Heart right ventricle (tissue), 16 donors: Measurements from ENCODE around the gene PSG3. TPM values are rescaled to one million over a fixed set of nuclear protein-coding genes. Genes with fewer than 3 reads are reported as not detected.
"Not testable (repeated sequence)": the region's sequence is repeated elsewhere in the genome, so short reads cannot be mapped to it uniquely, and the experiment has no call there.

ENCODE experiments used
- ATAC-seq, 8 donors: fragments of 200-7000 bp; cut with Tn5 transposase; one replicate each; pipeline ENCODE4 v1.9.1; 2020; ENCODE audit warnings: mild to moderate bottlenecking in 8 of 8, moderate library complexity in 8 of 8, moderate number of reproducible peaks in 1 of 8
- DNase-seq, 2 donors: peaks; one replicate each; pipeline ENCODE4 v3.0.0-alpha.2; 2020
- H3K27ac ChIP-seq, 10 donors: fragments of 200-600 bp; sonication (generic) in 2 of 10; one replicate each; pipeline versions ENCODE4 v1.5.0 to v1.8.0; 2020 to 2022; ENCODE audit warnings: mild to moderate bottlenecking in 3 of 10
- H3K27me3 ChIP-seq, 7 donors: fragments of 200-600 bp; one replicate each; pipeline ENCODE4 v1.8.0; 2021 to 2022; ENCODE audit warnings: mild to moderate bottlenecking in 2 of 7
- H3K36me3 ChIP-seq, 9 donors: fragments of 200-600 bp; sonication (generic) in 1 of 9; one replicate each; pipeline versions ENCODE4 v1.5.0 to v1.8.0; 2020 to 2022; ENCODE audit warnings: mild to moderate bottlenecking in 2 of 9
- H3K4me1 ChIP-seq, 9 donors: fragments of 200-600 bp; sonication (generic) in 1 of 9; one replicate each; pipeline versions ENCODE4 v1.5.0 to v1.8.0; 2020 to 2022; ENCODE audit warnings: mild to moderate bottlenecking in 4 of 9
- H3K4me3 ChIP-seq, 10 donors: fragments of 200-600 bp; sonication (generic) in 2 of 10; one replicate each; pipeline versions ENCODE4 v1.5.0 to v1.8.0; 2020 to 2022; ENCODE audit warnings: mild to moderate bottlenecking in 7 of 10, moderate library complexity in 2 of 10
- H3K9me3 ChIP-seq, 11 donors: fragments of 200-600 bp in 10 of 11; sonication (generic) in 2 of 11; one replicate each; pipeline versions ENCODE4 v1.5.0 to v1.8.0; 2013 to 2022; ENCODE audit warnings: mild to moderate bottlenecking in 2 of 11, control low read depth in 1 of 11, moderate library complexity in 1 of 11
- WGBS, 2 donors: extraction: QIAGEN DNeasy Blood & Tissue Kit; methylation state at CpG; one replicate each; pipeline ENCODE4 v1.1.7; 2013; ENCODE audit warnings: inconsistent platforms in 1 of 2; 5-methylcytosine and 5-hydroxymethylcytosine counted together
- intact Hi-C, 10 donors: fragments of 100-400 bp; cut with DNase I; formaldehyde crosslinking; loops; one replicate each; pipeline versions ENCODE4 v1.11.1 to v1.14.2; 2022
- polyA plus RNA-seq, 2 donors: library from polyadenylated mRNA; stranded (reverse); fragments of 200-250 nt; gene quantifications; one replicate each; pipeline ENCODE4 v1.2.3, GENCODE V29; 2013
- total RNA-seq, 10 donors: library from RNA; stranded (reverse); fragmentation: NEBNext Ultra II Directional in 3 of 10; extraction: Animal tissue kit (Norgen Biotek cat#: 25700) in 3 of 10; gene quantifications; one replicate each; pipeline versions ENCODE4 v1.2.1 to v1.2.4, GENCODE V29; 2021 to 2023
- TF ChIP-seq, protein P1 (sequence below), 9 donors: fragments of 200-600 bp; sonication (generic) in 2 of 9; IDR thresholded peaks; one replicate each; pipeline versions ENCODE4 v1.5.0 to v1.8.0; 2021 to 2022; ENCODE audit warnings: antibody characterized with exemption in 9 of 9, mild to moderate bottlenecking in 5 of 9, moderate library complexity in 1 of 9
- donor health status: Arrhythmogenic right ventricular cardiomyopathy.
- donor health status: ischemic (EF 13 %, LVEDD 7.1; RV severe dilation, severe dysfunction).
- donor health status: healthy with polysubstance abuse.
- donor health status: DM: no; HTN: yes; CAD: no.
- donor health status: DM: no; HTN: no; CAD: no.
- donor health status: ischemic (EF 25% LVEDD 6.9; RV normal size, moderate dysfunction).
- donor health status: ischemic (EF 25% LVEDD 5.7; RV mildly dilated, moderate dysfunction).
- donor health status: healthy.
- donor health status: DM: yes; HTN: yes; CAD: no.
- donor health status: Ischemic cardiomyopathy.
- donor health status: ischemic (EF 35%, LVEDD 5.7; RV mildly dilated, moderate dysfunction).
- donor health status: nonischemic (EF 11% LVEDD 7.7; RV severe dilation, severe dysfunction).
- donor health status: DM: yes; HTN: yes; CAD: no.
- donor health status: PGD.
- donor health status: ischemic (EF 29% LVEDD 5.4; RV normal size, mild dysfunction).
- donor health status: nonischemic (EF 23%, LVEDD 6.1; RV moderate dilation, normal function).

Gene PSG3
- total and polyA plus RNA-seq, 12 donors, result not detected

DNA sequence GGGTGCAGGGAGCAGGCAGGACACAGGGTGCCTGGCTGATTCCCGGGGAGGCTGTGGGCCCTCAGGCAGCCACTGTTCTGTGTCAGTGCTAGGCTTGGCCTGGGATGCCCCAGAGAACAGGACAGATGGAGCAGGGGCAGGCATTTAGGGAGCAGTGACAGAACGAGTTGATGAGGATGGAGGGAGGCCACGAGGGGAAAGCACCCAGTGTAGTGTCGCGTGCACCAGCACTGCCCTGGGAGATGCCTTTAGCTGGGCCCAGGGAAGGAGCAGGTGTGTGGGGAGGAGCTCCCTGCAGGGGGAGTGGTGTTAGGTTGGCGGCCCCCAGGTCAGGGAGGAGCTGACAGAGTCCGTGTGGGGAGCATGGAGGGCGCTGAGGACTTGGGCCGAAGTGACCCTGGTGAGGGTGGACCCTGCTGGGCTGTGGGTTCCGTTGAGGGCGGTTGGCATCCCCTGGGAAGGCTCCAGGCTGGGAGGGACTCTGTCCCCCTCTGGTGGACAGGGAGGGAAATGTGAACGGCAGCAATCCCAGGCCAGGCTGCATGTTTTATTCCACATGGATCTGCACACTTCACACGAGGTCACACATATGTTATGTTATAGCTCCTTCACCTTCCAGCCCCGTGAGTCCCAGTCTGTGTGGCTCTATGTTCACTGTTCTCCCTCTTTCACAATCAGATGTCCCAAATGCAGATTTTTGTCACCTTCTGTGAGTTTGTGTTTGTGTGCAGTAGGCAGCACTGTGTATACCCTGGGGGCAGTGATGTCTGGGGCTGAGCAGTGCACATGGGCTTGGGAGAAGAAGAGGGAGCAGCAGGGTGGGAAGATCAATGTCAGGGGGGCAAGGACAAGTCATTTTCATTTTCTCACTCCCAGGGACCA is 1.7 kb upstream of the PSG3 start:
- H3K36me3 ChIP-seq, H3K4me1 ChIP-seq, H3K4me3 ChIP-seq, DNase-seq, ATAC-seq, intact Hi-C loops, H3K27ac ChIP-seq, H3K9me3 ChIP-seq: not testable (repeated sequence)
- WGBS, 2 donors, result 32 to 33% methylated on average over 14 of the region's 14 CpGs
- TF ChIP-seq, protein P1, sequence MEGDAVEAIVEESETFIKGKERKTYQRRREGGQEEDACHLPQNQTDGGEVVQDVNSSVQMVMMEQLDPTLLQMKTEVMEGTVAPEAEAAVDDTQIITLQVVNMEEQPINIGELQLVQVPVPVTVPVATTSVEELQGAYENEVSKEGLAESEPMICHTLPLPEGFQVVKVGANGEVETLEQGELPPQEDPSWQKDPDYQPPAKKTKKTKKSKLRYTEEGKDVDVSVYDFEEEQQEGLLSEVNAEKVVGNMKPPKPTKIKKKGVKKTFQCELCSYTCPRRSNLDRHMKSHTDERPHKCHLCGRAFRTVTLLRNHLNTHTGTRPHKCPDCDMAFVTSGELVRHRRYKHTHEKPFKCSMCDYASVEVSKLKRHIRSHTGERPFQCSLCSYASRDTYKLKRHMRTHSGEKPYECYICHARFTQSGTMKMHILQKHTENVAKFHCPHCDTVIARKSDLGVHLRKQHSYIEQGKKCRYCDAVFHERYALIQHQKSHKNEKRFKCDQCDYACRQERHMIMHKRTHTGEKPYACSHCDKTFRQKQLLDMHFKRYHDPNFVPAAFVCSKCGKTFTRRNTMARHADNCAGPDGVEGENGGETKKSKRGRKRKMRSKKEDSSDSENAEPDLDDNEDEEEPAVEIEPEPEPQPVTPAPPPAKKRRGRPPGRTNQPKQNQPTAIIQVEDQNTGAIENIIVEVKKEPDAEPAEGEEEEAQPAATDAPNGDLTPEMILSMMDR (IDR thresholded peaks at IDR 0.05), result peak in 8 of 9 donors; percentile 10 to 52 (median 39)
- H3K27me3 ChIP-seq, result peaks cover 0 to 14% (median 6%) of the 10 kb centered on the region in 7 donors

- intact Hi-C loops, H3K4me1 ChIP-seq, H3K36me3 ChIP-seq, H3K9me3 ChIP-seq, H3K4me3 ChIP-seq, ATAC-seq, H3K27ac ChIP-seq, DNase-seq: not testable (repeated sequence)
- peaks cover 0 to 11% (median 6%) of the 10 kb centered on the region in 7 donors for H3K27me3 ChIP-seq
- WGBS, 2 donors, result 53 to 60% methylated on average over 2 of the region's 2 CpGs
Observed at GRCh38 chr19:42737581-42738011, 2.7 kb downstream of the PSG3 start.

DNA sequence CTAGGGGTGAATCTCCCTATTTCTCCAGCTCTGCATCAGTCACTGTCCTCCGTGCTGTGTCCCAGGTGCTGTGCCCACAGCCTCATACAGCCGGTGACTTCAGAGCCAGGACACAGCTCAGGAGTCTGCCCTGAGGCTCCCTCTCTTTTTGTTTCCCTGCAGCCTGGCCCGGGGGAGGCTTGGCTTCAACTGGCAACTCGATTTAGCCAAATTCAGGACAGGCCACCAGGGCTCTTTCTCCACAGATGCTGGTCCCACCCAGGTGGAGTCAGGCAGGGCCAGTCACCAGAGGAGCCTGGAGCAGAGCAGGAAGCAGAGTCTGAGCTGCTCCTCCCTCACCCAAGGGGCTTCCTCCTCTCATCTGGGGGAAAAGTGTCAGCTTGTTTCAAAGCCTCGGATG is 11.9 kb downstream of the PSG3 start:
- intact Hi-C loops, H3K4me1 ChIP-seq, DNase-seq, H3K36me3 ChIP-seq, H3K27ac ChIP-seq, H3K9me3 ChIP-seq, H3K4me3 ChIP-seq, ATAC-seq: not testable (repeated sequence)
- 60 to 64% methylated on average over 5 of the region's 5 CpGs for WGBS, 2 donors
- H3K27me3 ChIP-seq, result peaks cover 0 to 16% (median 0%) of the 10 kb centered on the region in 7 donors

DNA sequence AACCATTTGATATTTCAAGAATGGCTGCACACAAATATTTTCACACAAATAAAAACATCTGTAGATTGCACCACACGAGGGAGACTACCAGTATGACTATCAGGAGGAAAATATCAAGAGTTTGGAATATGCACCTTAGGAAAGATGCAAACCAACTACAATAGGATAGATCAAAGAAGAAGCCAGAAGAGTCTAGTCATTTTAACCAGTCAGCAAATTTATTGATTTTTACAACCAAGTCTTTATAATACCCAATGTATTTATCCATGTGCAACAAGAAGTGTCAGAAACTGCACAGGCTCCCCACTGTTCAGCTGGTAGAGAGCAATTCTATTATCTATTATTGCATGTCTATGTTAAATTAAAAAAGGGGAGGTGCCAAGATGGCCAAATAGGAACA is 26.3 kb downstream of the PSG3 start:
- WGBS, 2 donors, result 63 to 64% methylated on average over 1 of the region's 1 CpG
- H3K27ac ChIP-seq, H3K36me3 ChIP-seq, intact Hi-C loops, ATAC-seq, H3K4me3 ChIP-seq, H3K27me3 ChIP-seq, DNase-seq, H3K4me1 ChIP-seq: not testable (repeated sequence)
- peaks cover 0 to 16% (median 0%) of the 10 kb centered on the region in 11 donors for H3K9me3 ChIP-seq

DNA sequence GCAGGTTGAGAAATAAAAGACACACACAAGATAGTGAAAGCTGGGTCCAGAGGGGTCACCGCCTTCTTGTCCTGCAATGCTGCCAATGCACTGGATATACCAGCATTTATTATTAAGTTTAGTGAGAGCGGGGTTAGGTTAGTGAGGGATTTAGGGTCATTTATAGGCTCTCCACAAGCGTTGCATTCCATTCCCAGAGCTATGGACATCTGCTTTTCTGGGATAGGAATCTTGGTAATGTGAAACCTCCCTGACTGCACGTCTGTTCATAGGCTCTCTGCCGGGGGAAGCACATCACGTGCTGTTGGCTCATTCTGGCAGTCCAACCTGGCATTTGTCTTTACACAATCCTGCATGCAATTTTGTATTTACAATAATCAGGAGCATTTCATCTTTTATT is 27.5 kb downstream of the PSG3 start:
- H3K36me3 ChIP-seq, ATAC-seq, H3K27ac ChIP-seq, intact Hi-C loops, H3K9me3 ChIP-seq, H3K4me3 ChIP-seq, H3K27me3 ChIP-seq, DNase-seq, H3K4me1 ChIP-seq: not testable (repeated sequence)
- WGBS, 2 donors, result 77 to 82% methylated on average over 6 of the region's 6 CpGs

DNA sequence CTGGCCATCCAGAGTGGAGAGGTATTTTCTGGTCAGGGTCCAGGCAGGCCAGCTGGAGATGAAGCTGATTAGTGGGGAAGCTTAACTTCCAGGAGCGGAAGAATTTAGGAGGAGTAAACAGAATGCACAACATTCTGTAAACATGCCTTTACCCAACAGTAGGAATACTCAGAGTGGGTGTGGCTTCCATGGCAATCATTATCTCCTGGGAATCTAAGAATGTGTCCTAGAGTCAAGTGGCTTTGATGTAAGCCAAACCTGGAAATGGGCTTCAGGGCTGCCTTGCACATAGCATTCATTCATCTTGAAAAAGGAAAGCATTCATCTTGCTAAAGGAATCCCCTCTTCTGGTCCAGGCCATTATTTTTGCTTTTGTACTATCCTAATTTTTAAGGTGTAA is 29.3 kb downstream of the PSG3 start:
- intact Hi-C loops, H3K27me3 ChIP-seq, H3K4me1 ChIP-seq, DNase-seq, H3K36me3 ChIP-seq, H3K27ac ChIP-seq, H3K4me3 ChIP-seq, ATAC-seq: not testable (repeated sequence)
- H3K9me3 ChIP-seq, result peaks cover 0 to 17% (median 0%) of the 10 kb centered on the region in 11 donors
- 86 to 97% methylated on average over 1 of the region's 1 CpG for WGBS, 2 donors

GRCh38 chr19:42697884-42698283 is 42.4 kb downstream of the PSG3 start:
- no peak for ATAC-seq
- WGBS, 2 donors, result 25 to 29% methylated on average over 22 of the region's 22 CpGs
- intact Hi-C loops, result no loop called here

More at GRCh38 chr19:42697884-42698283, 42.4 kb downstream of the PSG3 start:
- DNase-seq, result no peak
- Histone ChIP-seq H3K36me3 (no peaks in the 10 kb centered on the region), H3K4me3 (no peak overlapping the region), H3K27me3 (peaks cover 0 to 41% (median 21%) of the 10 kb centered on the region in 7 donors), H3K9me3 (peaks cover 0 to 2% (median 0%) of the 10 kb centered on the region in 11 donors), H3K27ac (no peak overlapping the region), H3K4me1 (no peaks in the 10 kb centered on the region)
- TF ChIP-seq, protein P1 (IDR thresholded peaks at IDR 0.05), result no peak
